Fibroblast of upper back skin (primary cell): ENCODE data around the gene RHBDL1.

Experiments used
- DNase-seq: peaks from one replicate; pipeline ENCODE4 v3.0.0-alpha.2; 2013

The RHBDL1 gene

DNA sequence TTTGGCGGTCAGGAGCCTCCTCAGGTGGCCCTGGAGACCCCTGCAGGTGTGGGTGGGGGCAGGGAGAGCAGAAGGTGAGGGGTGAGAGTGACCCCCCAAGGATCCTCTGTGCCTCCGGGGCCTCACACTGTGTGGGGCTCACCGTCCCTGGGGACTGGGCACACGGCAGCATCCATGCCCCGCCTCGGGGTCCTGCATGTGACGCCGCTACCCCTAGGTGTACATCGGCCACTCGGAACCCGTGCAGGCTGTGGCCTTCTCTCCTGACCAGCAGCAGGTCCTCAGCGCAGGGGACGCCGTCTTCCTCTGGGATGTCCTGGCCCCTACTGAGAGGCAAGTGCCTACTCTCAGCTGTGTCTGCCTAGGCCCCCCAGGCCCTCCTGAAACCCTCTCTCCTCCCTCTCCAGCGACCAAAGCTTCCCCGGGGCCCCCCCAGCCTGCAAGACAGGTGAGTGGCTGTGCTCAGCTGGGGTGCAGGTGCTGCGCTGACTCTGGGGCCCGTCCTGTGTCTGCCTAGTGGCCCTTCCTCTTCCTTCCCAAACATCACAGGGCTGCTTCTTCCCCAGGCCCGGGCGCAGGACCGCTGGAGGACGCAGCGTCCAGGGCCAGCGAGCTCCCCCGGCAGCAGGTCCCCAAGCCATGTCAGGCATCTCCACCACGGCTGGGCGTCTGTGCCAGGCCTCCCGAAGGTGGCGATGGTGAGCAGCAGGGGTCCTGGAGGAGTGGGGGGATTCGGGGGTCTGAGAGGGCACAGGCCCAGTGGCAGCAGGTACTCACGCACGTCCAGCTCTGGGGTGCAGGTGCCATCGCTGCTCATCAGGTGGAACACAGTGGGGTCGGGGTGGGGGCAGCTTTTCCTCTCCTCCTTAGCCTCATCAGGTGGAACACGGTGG is 16.5 kb upstream of the RHBDL1 start:
- DNase-seq: no peak

DNA sequence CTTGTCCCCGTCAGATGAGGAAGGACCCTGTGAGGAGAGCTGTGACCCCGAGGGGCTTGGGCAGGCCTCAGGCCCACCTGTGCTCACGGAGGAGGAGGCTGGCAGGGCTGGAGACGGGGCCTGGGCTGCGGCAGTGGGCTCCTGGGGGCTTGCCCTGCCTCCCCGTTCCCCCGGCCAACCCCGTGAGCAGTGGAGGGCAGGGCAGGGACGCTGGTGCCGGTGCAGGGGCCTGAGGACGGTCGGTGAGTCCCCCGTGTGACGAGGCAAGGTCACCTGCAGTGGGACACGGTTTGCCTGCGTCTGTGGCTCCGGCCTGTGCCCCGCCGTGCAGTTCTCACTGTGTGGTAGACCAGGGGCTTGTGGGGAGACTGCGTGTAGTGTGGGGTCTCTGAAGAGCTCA is 15.9 kb upstream of the RHBDL1 start:
- DNase-seq: no peak

- DNase-seq: no peak
Measured at GRCh38 chr16:660132-660458, 15.4 kb upstream of the RHBDL1 start.

DNA sequence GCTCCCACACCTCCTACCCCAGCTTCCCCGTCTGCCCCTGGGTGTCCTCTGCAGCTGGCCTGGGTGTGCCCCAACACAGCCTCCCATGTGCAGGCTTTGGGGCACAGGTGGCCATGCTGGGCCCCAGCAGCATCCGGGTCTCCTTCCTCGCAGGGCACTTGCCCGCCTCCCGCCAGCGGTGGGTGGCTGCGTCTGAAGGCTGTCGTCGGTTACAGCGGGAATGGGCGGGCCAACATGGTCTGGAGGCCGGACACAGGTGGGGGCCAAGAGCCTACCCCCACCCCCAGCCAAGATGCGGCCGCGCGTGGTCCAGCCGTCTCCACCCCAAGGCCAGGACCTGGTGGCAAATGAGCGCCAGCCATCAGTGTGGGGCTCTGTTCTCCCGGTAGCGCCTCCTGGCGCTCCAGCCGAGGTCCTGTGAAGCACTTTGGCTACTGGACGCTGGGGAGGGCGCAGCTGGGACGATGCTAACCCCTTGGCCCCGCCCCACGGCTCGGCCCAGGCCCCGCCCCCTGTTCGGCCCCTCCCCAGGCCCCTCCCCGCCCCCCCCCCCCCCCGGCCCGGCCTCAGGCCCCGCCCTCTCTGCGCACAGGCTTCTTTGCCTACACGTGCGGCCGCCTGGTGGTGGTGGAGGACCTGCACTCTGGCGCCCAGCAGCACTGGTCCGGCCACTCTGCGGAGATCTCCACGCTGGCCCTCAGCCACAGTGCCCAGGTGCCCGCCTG is 14.8 kb upstream of the RHBDL1 start:
- DNase-seq: peak; percentile 65

DNA sequence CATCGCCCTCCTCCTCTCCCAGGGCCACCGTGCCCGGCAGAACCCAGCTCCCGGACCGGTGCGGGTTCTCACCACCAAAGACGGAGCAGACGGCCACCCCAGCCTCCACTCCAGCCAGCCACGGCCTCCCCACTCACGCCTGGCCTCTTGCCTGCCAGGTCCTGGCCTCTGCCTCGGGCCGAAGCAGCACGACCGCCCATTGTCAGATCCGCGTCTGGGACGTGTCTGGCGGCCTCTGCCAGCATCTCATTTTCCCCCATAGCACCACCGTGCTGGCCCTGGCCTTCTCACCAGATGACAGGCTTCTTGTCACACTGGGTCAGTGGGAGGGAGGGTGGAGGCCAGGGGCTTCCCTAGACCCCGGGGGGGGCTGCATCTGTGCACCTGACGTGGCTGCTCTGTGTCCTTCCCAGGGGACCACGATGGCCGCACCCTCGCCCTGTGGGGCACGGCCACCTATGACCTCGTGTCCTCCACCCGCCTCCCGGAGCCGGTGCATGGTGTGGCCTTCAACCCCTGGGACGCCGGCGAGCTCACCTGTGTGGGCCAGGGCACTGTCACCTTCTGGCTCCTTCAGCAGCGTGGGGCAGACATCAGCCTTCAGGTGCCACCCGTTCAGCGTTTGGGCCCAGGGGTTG is 14.2 kb upstream of the RHBDL1 start:
- DNase-seq: no peak

DNA sequence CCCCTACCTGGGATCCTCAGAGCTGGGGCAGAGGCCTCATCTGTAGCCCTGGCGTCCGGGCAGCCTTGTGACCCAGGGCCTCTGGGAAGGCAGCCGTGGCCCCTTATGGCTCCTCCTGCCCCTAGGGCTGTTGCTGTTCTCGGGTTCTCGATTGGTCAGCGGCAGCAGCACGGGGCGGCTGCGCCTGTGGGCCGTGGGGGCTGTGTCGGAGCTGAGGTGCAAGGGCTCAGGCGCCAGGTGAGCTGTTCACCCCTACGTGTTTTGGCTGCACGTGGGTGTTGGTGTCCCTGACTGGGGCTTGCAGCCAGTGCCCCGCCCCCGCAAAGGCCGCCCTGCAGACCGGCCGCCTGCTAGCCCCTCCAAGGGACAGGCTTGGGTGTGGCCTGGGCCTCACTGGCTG is 13.4 kb upstream of the RHBDL1 start:
- DNase-seq: no peak

DNA sequence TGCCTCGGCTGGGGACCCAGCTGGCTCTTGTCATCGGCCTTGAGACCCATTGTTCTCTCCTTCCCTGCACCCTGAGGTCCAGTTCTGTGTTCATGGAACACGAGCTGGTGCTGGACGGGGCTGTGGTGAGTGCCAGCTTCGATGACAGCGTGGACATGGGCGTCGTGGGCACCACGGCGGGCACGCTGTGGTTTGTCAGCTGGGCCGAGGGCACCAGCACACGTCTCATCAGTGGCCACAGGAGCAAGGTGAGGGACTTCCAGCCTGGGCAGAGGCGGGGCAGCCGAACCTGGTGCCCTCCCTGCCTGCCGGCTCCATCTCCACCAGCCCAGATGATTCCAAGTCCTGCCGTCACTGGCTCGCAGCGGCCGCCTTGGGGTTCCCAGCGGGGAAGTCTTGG is 12.9 kb upstream of the RHBDL1 start:
- DNase-seq: no peak

GRCh38 chr16:666572-666971 is 8.9 kb upstream of the RHBDL1 start:
- DNase-seq: no peak

DNA sequence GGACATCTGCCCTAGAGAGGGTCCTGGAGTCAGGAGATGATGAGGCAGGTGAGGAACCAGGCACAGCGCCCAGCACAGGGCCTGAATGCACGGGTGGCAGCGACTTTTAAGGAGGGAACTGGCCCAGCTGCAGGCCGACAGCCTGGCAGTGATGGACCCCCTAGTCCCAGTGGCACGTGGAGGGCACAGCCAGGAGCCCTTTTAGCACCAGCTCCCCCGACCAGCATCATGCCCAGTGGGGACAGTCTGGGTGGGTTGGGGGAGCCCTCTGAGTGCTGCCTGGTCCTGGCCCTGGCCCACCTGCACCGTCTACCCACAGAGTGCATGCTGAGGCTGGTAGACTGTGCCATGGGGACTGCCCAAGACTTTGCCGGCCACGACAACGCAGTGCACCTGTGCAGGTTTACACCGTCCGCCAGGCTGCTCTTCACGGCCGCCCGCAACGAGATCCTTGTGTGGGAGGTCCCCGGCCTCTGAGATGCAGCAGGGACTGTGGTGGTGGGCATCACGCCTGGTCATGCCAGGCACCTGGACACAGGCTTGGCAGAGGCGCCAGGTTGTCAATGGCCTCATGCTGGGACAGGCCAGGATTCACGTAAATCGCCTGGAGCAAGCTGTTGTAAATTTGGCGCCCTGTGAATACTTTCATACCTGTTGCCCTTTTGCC is 8.2 kb upstream of the RHBDL1 start:
- no peak for DNase-seq

DNA sequence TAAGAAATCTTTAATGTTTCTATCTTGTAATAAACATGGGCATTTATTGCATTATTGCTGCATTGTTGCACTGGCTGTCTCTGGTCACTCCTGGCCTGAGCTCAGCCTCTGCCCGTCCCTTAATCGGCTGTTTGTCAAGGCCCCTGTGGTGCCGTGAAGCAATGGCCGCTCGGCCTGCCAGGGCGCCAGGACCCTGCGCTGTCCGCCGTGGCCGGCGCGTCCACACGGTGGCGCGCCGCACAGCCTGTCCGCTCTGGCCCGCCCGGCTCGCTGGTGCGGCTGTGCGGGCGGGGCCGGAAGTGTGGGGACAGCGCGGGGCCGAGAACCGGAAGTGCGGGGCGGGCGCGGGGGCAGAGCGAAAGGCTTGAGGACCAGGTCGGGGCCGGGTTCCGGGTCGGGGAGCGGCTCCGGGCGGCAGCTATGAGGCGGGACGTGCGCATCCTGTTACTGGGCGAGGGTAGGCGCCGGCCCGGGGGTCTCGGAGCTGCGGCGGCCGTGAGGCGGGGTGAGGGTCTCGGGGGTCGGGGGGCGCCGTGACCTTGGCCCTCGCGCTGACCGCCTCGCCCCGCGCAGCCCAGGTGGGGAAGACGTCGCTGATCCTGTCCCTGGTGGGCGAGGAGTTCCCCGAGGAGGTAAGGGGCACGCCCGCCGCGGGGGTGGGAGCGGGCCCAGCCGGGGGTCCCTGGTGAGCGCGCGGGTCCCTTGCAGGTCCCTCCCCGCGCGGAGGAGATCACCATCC is 7.5 kb upstream of the RHBDL1 start, which contains the start of gene RHOT2:
Gene RHOT2 (plus strand): TSS at position 353 of the 739 bp plus-strand sequence. CDS start 68 bp downstream, at position 421.
- DNase-seq: peak; percentile 88

DNA sequence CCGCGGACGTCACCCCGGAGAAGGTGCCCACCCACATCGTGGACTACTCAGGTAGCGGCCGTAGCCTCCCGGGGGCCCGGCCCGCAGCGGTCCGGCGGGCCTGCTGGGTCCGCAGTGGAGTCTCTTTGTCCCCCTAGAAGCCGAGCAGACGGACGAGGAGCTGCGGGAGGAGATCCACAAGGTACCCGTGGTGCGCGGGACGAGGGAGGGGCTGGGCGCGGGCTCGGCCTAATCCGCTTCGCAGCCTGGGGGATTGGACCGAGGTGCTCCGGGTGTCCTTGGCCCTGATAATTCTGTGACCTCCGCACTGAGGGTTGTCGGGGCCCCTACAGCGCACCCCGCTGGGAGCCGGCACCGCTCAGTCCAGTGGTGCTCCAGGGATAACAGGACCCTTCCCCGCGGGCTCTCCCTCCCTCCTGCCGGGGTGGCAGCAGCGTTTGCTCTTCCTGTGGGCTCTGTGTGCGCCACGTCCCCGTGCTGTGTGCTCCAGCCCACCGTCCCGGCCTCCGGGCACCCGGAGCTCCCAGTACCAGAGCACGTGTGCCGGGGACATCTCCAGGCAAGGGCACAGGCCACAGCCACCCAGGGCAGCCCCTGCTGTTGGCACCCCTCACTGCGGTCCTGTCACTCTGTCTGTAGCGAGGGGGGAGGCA is 6.8 kb upstream of the RHBDL1 start:
- DNase-seq: no peak

- DNase-seq: no peak
Measured at GRCh38 chr16:669666-670065, 5.8 kb upstream of the RHBDL1 start.

DNA sequence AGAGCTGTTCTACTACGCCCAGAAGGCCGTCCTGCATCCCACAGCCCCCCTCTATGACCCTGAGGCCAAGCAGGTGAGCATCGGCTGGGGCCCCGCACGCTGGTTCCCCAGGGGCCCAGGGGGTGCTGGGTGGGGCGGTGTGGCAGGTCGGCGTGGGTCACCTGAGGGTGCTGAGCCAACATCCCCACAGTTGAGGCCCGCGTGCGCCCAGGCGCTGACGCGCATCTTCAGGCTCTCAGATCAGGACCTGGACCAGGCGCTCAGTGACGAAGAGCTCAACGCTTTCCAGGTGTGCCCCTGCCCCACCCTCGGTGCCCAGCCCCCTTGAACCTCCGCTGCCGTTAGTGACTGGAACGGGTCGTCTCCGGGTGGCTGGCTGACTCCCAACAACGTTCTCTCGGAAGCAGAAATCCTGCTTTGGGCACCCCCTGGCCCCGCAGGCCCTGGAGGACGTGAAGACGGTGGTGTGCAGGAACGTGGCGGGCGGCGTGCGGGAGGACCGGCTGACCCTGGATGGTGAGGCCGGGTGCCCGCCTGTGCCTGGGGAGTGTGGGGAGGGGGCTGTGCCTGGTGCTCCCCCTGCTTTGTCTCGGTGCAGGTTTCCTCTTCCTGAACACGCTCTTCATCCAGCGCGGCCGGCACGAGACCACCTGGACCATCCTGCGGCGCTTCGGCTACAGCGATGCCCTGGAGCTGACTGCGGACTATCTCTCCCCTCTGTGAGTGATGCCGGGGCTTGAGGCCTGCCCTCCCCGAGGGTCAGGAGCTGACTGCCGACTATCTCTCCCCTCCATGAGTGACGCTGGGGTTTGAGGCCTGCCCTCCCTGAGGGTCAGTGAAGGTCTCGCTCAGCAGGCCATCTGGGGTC is 4.8 kb upstream of the RHBDL1 start:
- no peak for DNase-seq

- no peak for DNase-seq
Measured at GRCh38 chr16:671353-672131, 3.9 kb upstream of the RHBDL1 start.

- DNase-seq: no peak
Measured at GRCh38 chr16:672371-672770, 3.1 kb upstream of the RHBDL1 start.

GRCh38 chr16:672851-673250 is 2.6 kb upstream of the RHBDL1 start:
- DNase-seq: no peak

DNA sequence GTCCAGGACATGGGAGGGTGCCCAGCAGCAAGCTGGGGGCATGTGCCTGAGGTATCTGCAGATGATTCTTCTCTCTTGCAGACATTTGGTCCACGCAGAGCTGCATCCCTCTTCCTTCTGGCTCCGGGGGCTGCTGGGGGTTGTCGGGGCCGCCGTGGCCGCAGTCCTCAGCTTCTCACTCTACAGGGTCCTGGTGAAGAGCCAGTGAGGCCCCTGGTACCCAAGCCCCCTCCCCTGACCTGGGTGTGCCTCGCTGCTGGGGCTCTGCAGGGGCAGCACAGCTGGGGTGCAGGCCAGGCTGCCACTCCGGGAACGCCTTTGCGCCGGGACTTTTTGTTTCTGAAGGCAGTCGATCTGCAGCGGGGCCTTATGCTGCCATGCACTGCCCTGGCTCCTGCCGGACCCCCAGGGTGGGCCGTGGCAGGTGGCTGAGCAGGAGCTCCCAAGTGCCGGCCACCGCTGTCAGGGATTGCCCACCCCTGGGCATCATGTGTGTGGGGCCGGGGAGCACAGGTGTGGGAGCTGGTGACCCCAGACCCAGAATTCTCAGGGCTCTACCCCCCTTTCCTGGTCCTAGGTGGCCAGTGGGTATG is 2.0 kb upstream of the RHBDL1 start:
- DNase-seq: no peak

DNA sequence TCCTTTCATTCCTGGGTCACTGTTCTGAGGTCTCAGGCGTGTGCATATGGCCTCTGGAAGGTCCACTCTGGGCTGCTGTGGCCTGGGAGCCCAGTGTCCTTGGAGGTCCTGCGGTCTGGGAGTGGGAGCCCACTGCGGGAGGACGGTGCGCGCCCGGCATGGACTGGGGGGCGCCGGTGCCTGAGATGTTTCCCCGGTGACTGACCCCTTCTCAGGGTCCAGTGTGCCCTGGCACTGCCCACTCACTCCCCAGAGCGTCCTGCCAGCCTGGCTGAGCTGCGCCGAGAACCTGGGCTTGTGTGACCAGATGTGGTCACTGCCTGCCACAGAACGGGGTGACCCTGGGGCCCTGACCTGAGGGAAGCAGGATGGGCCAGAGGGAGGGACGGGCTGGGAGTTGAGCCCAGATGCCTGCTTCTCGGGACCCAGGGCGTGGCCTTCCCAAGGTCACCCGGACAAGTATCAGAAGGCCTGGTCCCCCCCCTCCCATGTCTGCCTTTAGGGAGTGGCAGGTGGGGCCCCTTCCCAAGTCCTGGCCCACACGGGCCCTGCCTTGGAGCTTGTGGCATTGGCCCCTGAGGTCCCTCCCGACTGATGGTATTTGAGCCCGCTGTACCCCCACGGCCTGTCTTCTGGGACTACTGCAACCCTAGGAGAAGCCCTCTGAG is 1.1 kb upstream of the RHBDL1 start:
- no peak for DNase-seq

DNA sequence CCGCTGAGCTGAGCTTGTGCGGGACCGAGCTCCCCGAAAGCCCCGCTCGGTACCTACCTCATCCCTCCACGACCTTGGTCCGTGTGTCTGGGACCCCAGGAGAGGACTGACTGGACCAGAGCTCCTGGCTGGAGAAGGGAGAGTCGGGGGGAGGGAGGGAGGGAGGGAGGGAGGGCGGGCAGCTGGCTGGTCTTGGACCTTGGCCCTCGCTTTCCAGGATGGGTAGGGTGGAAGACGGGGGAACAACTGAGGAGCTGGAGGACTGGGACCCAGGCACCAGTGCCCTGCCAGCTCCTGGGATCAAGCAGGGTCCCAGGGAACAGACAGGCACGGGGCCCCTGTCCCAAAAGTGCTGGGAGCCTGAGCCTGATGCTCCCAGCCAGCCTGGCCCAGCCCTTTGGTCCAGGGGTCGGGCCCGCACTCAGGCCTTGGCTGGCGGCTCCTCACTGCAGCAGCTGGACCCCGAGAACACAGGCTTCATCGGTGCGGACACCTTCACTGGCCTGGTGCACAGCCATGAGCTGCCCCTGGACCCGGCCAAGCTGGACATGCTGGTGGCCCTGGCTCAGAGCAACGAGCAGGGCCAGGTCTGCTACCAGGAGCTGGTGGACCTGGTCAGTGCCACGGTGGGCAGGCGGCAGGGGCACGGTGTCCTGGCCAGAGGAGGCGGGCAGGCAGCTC is 553 bp downstream of the RHBDL1 start:
- no peak for DNase-seq
